ENCODE measurements around the gene PEX5L. TPM values are rescaled to one million over a fixed set of nuclear protein-coding genes. Genes with fewer than 3 reads are reported as not detected.

The PEX5L gene
- total RNA-seq, 3 donors from 2014 or later: 0.30 TPM; not detected in 2

DNA sequence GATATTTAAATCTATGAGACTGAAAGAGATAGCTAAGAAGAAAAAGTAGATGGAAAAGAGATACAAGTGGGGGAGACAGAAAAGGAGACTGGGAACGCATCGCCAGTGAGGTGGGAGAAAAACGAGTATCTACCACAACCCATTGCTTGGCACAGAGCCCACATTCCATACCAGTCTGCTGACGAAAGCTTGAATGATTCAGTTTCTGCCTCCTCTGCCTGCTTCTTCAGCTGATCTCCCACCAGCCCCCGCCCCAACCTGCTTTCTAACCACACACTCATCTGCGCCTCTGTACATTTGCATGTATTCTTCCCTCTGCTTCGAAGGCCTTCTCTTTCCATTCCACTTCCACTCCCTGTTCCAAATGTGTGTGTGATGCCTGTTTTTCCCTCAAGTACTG, 195.8 kb downstream of the PEX5L start:
- Mint-ChIP-seq H3K4me1 (ENCODE audit: low read depth) (no peaks in the 10 kb centered on the region), H3K27me3 (ENCODE audit: low read depth) (peaks cover 3% of the 10 kb centered on the region), H3K9me3 (no peaks in the 10 kb centered on the region), H3K36me3 (ENCODE audit: insufficient read depth) (no peaks in the 10 kb centered on the region), H3K4me3 (no peak overlapping the region)
- DNase-seq (no peak), ATAC-seq (no peak)

DNA sequence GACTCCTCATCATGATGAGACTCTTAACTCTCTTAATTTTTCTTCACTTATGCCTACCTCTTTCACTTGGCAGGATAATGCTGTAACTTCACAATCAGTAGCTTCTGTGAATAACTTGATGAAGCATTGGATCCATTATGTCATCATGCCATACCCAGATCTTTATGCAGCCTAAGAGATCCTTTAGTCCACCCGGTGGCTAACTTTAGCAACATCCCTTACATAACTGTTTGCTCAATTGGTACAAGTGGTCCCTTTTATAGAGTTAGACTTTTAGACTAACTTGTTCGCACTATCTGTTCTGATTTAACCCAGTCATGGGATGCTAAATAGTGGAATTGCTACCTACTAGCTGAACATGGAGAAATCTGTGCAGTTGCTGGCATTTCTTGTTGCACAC, 199.4 kb downstream of the PEX5L start:
- Mint-ChIP-seq H3K4me3 (no peak overlapping the region), H3K9me3 (no peaks in the 10 kb centered on the region), H3K36me3 (ENCODE audit: insufficient read depth) (no peaks in the 10 kb centered on the region), H3K27me3 (ENCODE audit: low read depth) (peaks cover 3% of the 10 kb centered on the region), H3K4me1 (ENCODE audit: low read depth) (no peaks in the 10 kb centered on the region)
- ATAC-seq (no peak), DNase-seq (no peak)

DNA sequence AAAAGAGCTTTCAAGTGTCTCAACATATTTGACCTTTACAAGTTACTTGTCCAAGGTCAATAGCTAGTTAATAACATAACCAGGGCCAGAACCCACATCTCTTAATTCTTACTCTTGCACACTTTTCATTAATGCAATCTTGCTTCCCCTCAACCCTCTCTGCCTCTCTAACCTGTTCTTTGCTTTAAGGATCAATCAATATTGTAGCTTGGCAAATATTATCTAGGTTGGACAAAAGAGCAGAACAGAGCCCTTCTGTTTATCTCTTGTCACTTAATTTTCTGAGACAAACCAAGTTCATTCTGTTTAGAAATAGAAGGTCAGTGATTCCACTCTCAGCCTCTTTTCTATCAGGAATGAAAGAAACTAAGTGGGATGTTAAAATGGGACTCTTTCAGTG, 203.4 kb downstream of the PEX5L start:
- H3K27me3 Mint-ChIP-seq (ENCODE audit: low read depth): peaks cover 4% of the 10 kb centered on the region
- no peaks in the 10 kb centered on the region for H3K4me1 Mint-ChIP-seq (ENCODE audit: low read depth)
- no peaks in the 10 kb centered on the region for H3K9me3 Mint-ChIP-seq
- H3K4me3 Mint-ChIP-seq: no peak overlapping the region
- DNase-seq (no peak), ATAC-seq (no peak)
- H3K36me3 Mint-ChIP-seq (ENCODE audit: insufficient read depth): no peaks in the 10 kb centered on the region

DNA sequence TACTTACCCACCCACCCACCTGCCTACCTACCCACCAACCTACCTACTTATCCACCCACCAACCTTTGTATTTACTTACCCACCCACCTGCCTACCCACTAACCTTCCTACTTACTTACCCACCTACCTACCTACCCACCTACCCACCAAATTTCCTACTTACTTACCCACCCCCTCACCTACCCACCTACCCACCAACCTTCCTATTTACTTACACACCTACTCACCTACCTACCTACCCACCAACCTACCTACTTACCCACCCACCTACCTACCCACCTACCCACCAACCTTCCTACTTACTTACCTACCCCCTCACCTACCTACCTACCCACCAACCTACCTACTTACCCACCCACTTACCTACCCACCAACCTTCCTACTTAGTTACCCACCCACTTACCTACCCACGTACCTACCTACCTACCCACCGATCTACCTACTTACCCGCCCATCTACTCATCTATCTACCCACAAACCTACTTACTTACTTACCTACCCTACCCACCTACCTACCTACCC, 204.3 kb downstream of the PEX5L start:
- H3K4me1 Mint-ChIP-seq (ENCODE audit: low read depth): no peaks in the 10 kb centered on the region
- H3K4me3 Mint-ChIP-seq: no peak overlapping the region
- no peaks in the 10 kb centered on the region for H3K36me3 Mint-ChIP-seq (ENCODE audit: insufficient read depth)
- DNase-seq (no peak), ATAC-seq (no peak)
- H3K27me3 Mint-ChIP-seq (ENCODE audit: low read depth): peaks cover 4% of the 10 kb centered on the region
- H3K9me3 Mint-ChIP-seq: no peaks in the 10 kb centered on the region

DNA sequence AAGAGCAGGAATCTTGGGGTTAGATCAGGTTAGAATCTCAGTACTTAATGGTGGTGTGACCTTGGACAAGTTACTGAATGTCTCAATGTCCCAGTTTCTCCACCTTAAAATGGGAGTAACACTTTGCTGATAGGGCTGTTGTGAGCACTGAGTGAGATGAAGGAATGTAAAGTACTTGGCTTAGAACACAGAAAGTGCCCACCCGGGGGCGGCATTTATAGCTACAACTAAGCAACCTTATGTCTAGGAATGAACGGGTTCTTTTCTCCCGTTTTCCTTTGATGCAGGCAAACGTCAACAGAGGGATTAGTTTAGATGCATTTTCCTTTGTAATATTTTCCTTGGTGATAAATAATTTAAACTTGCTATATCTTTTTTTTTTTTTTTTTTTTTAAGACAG, 207.3 kb downstream of the PEX5L start:
- no peak for DNase-seq

DNA sequence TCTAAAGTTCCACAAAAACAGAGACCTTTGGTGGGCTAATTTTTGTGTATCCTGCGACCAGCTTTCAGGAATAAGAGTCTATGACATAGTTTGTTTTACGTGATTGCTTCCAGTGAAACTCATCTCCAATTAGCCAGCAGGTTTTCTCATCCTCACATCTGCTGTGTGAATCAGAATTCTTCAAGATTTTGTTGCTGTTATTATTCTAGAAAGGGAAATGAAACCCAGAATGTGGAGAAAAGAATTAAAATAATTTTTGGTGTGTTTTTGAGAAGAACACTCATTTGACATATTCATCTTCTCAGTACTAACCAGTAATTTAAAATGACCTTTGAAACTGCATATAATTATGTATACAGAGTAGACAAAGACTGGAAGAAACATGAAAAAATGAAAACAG, 208.0 kb downstream of the PEX5L start:
- Mint-ChIP-seq H3K9me3 (no peaks in the 10 kb centered on the region), H3K36me3 (ENCODE audit: insufficient read depth) (no peaks in the 10 kb centered on the region), H3K27me3 (ENCODE audit: low read depth) (peaks cover 8% of the 10 kb centered on the region), H3K4me3 (no peak overlapping the region), H3K4me1 (ENCODE audit: low read depth) (no peaks in the 10 kb centered on the region)
- ATAC-seq (no peak), DNase-seq (no peak)

More for the DNA sequence above, 207.3 kb downstream of the PEX5L start:
- Mint-ChIP-seq H3K27me3 (ENCODE audit: low read depth) (peaks cover 8% of the 10 kb centered on the region), H3K9me3 (no peaks in the 10 kb centered on the region), H3K36me3 (ENCODE audit: insufficient read depth) (no peaks in the 10 kb centered on the region), H3K4me3 (no peak overlapping the region), H3K4me1 (ENCODE audit: low read depth) (no peaks in the 10 kb centered on the region)
- ATAC-seq: no peak

DNA sequence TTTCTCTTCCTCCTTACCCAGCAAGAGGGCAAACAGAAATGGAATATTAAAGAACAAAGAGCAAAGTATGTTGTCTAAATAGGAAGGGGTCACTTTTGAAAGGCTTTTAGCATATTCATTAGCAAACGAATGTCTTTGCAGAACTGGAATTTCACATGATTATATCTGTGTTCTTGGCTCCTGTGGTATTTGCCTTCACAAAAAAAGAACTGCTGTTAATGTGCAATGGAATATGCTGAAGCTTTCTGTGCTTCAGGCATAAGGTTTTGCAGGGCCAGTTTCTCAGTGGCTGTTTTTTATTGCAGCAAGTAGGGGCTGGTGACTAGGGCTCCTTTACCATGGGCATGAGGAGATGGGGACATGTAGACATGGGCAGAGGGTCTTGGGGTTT, 210.5 kb downstream of the PEX5L start:
- Mint-ChIP-seq H3K27me3 (ENCODE audit: low read depth) (peaks cover 5% of the 10 kb centered on the region), H3K4me1 (ENCODE audit: low read depth) (no peaks in the 10 kb centered on the region), H3K9me3 (no peaks in the 10 kb centered on the region), H3K36me3 (ENCODE audit: insufficient read depth) (no peaks in the 10 kb centered on the region), H3K4me3 (no peak overlapping the region)
- DNase-seq (no peak), ATAC-seq (no peak)

DNA sequence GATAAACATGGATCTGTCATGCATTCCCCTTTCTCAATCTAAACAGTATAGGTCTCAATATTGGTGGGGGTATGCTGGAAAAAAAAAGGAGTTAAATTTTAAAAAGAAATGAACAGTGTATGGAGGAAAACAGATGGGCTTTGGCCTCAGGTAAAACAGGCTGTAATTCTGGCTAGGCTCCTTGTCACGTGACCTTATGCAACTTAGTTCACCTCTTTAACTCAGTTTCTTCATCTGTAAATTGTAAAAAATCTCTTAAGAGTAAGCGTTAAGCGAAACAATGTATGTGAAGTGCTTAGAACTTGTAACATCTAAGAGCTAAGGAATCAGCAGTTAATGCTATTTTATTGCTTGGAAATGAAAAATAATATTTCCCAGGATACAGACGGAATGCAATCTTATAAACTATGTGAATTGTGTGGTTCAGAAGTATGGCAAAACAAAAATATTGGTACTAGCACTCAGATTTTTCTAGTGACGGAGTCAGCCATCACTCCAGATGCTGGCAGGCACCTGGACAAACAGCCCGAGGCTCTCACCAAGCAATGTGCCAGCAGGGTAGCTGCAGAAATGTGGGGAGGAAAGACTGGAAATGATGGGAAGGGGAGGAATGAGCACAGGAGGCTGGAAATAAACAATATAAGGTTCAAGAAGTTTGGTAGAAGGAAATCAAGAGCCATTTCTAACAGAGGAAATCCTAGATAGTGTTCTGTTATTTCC, 211.1 kb downstream of the PEX5L start:
- Mint-ChIP-seq H3K36me3 (ENCODE audit: insufficient read depth) (no peaks in the 10 kb centered on the region), H3K4me1 (ENCODE audit: low read depth) (no peaks in the 10 kb centered on the region), H3K4me3 (no peak overlapping the region), H3K27me3 (ENCODE audit: low read depth) (peaks cover 8% of the 10 kb centered on the region), H3K9me3 (no peaks in the 10 kb centered on the region)
- DNase-seq (no peak), ATAC-seq (no peak)

DNA sequence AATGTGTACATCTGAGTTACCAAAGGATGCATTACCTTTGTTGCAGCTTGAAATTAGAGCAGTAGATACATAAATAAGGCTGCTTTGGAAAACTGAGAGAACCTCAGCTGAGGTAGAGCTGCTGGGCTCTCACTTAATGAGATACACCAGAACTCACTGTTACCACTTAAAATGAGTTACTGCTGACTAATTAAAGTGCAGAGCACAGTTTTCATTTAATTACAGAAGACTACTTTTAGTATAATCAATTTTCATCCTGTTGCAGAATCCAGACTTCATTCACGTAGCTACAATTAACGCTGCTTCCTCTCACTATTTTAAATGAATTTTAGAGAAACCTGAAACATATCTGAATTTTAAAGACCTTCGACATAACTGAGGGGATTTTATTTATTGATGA, 214.4 kb downstream of the PEX5L start:
- no peaks in the 10 kb centered on the region for H3K9me3 Mint-ChIP-seq
- ATAC-seq (no peak), DNase-seq (no peak)
- H3K36me3 Mint-ChIP-seq (ENCODE audit: insufficient read depth): no peaks in the 10 kb centered on the region
- H3K27me3 Mint-ChIP-seq (ENCODE audit: low read depth): peaks cover 8% of the 10 kb centered on the region
- H3K4me3 Mint-ChIP-seq: no peak overlapping the region
- no peaks in the 10 kb centered on the region for H3K4me1 Mint-ChIP-seq (ENCODE audit: low read depth)

DNA sequence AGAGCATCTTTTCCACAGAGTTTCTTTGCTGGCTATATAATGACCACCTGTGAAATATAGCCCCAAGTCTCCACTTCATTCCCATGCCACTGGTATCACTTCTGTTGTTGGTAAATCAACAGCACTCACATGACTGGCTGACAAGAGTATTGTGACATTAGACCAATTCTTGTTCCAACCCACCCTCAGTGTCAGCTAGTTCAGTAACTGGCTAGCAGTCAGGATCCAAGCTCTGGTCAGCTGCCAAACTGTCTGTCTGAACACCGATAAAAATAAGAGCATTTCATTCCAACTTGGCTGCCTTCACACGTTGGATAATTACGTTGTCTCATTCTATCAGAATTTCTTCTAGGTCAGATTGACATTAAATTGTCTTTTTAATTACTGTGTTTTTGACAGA, 217.4 kb downstream of the PEX5L start:
- Mint-ChIP-seq H3K4me3 (no peak overlapping the region), H3K4me1 (ENCODE audit: low read depth) (no peaks in the 10 kb centered on the region), H3K27me3 (ENCODE audit: low read depth) (peaks cover 4% of the 10 kb centered on the region), H3K36me3 (ENCODE audit: insufficient read depth) (no peaks in the 10 kb centered on the region), H3K9me3 (no peaks in the 10 kb centered on the region)
- DNase-seq: no peak
- ATAC-seq: no peak

DNA sequence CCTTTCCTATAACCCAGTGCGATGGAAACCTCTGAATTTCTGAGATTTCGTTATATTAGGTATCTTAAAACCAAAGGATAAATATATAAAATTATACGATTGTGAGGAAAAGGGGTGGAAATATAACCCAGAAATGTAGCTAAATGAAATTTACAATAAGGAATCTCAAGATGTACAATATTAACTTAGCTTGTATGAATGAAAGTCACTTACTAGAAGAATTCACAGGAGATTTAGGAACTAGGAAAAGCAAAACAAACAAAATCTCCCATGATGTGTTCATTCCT, 224.7 kb downstream of the PEX5L start:
- ATAC-seq (no peak), DNase-seq (no peak)
- Mint-ChIP-seq H3K4me3 (no peak overlapping the region), H3K9me3 (no peaks in the 10 kb centered on the region), H3K4me1 (ENCODE audit: low read depth) (peaks cover 4% of the 10 kb centered on the region), H3K27me3 (ENCODE audit: low read depth) (peaks cover 3% of the 10 kb centered on the region), H3K36me3 (ENCODE audit: insufficient read depth) (no peaks in the 10 kb centered on the region)

DNA sequence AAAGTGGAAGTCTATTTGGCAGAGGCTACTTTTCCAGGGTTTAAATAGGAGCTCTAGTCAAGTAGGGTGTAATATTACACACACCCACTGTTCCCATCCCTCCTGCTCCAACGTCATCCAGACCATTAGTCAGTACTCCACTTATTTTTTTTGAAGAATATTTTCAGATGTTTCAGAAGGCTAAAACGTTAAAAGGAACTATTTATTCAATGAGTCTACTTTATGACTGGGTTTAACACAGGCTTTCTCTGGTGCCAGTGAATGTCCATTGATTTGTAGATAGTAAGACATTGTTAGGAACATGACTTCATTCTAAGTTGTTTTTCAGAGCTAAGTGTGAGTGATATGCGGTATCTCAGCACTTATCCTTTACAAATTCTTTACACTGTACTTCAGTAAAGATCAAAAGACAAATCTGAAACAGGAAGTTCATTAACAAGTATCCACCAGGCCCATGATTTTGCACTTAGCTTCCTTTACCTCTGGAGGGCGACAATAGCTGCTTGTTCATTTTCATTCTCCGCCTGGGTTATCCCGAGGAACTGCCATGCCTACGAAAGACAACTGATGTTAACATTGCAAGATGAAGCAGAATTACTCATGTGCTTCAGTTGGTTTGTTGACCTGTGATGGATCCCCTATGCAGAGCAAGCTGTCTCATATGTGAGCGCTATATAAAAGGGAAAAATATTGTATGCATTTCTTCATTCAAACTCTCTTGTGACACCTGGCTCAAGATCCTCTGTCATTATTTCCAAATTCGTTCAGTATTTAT, 225.2 kb downstream of the PEX5L start:
- Mint-ChIP-seq H3K36me3 (ENCODE audit: insufficient read depth) (no peaks in the 10 kb centered on the region), H3K9me3 (no peaks in the 10 kb centered on the region), H3K4me1 (ENCODE audit: low read depth) (peaks cover 4% of the 10 kb centered on the region), H3K27me3 (ENCODE audit: low read depth) (peaks cover 3% of the 10 kb centered on the region), H3K4me3 (no peak overlapping the region)
- DNase-seq (no peak), ATAC-seq (no peak)

DNA sequence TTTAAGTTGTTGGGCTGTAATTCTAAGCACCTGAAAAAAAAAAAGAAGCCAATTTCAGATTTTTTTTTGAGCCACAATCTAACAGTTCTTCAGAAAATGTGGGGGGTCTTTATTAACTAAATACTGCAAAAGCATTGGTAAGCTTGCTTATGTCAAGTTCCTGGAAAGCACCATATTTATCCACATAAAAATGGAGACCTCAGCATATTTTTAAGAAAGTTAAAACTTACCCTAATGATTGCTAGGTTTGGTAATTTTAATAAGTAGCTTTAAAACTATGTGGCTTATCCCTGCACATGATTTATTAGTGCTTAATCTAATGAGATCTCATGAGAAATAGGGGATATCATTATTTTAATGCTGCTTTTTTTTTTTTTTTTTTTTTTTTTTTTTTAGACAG, 227.1 kb downstream of the PEX5L start:
- peaks cover 4% of the 10 kb centered on the region for H3K4me1 Mint-ChIP-seq (ENCODE audit: low read depth)
- no peaks in the 10 kb centered on the region for H3K36me3 Mint-ChIP-seq (ENCODE audit: insufficient read depth)
- peaks cover 10% of the 10 kb centered on the region for H3K27me3 Mint-ChIP-seq (ENCODE audit: low read depth)
- no peak for DNase-seq
- H3K9me3 Mint-ChIP-seq: no peaks in the 10 kb centered on the region
- no peak overlapping the region for H3K4me3 Mint-ChIP-seq
- ATAC-seq: no peak

DNA sequence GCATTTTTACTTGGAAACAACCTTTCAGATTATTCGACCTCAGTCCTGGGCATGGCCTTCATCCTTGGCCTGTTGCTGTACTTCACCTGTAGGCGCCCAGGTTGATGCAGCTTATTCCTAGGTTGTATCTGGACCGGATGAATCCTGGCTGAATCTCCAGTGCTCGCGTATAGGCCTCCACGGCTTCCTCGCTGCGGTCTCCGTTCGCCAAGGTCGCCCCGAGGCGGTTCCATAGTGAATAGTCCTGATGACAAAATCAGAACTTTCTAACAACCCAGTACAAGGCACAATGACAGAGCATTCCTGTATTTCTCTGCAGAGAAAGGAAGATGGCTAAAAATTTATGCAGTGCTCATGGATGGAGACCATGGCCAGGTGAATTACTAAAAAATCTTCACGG, 229.1 kb downstream of the PEX5L start:
- no peaks in the 10 kb centered on the region for H3K9me3 Mint-ChIP-seq
- no peak overlapping the region for H3K4me3 Mint-ChIP-seq
- ATAC-seq: no peak
- no peak for DNase-seq
- no peaks in the 10 kb centered on the region for H3K36me3 Mint-ChIP-seq (ENCODE audit: insufficient read depth)
- peaks cover 14% of the 10 kb centered on the region for H3K27me3 Mint-ChIP-seq (ENCODE audit: low read depth)
- peaks cover 4% of the 10 kb centered on the region for H3K4me1 Mint-ChIP-seq (ENCODE audit: low read depth)

DNA sequence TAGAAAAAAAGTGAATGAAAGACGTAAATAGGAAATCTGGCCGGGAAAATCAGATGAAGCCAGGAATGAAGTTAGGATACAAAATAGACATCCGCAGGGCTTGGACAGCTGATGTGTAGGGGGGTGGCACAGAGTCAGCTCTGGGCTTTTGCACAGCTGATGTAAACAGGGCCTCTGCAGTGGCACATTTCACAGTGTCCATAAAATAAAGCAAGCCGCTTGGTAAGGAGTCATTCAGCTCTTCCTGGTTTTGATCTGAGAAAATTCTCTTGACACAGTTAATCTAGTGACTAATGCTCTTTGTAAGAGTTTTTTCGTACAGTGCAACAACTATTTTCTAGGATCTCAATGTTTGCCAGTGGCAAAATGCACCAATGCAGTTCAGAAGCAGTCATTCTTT, 230.6 kb downstream of the PEX5L start:
- Mint-ChIP-seq H3K4me3 (no peak overlapping the region), H3K27me3 (ENCODE audit: low read depth) (peaks cover 12% of the 10 kb centered on the region), H3K4me1 (ENCODE audit: low read depth) (no peaks in the 10 kb centered on the region), H3K36me3 (ENCODE audit: insufficient read depth) (no peaks in the 10 kb centered on the region), H3K9me3 (no peaks in the 10 kb centered on the region)
- no peak for DNase-seq
- no peak for ATAC-seq
